GM12878 (cell line): Measurements from ENCODE around the gene C22orf15. TPM values are rescaled to one million over a fixed set of nuclear protein-coding genes. Genes with fewer than 3 reads are reported as not detected.

ENCODE experiments used
- ATAC-seq: fragments of 200-7000 bp; cut with Tn5 transposase; 3 replicates; pipeline ENCODE4 v1.9.1; 2020; ENCODE audit warnings: mild to moderate bottlenecking, moderate library complexity
- BruUV-seq: library from RNA; stranded (reverse); fragments of 400-500 nt; replicated peaks from 2 replicates; lab custom pipeline; 2021; lab: Mats Ljungman, UMichigan
- CTCF ChIA-PET: fragments of 300-600 bp; sonication (Branson Sonifier 250); formaldehyde crosslinking; extraction: SDS; loops from one replicate; lab custom pipeline; 2021; ENCODE audit warnings: inconsistent platforms; lab: Yijun Ruan, JAX
- POLR2A ChIA-PET: fragments of 350-600 bp; formaldehyde crosslinking; extraction: SDS; loops from one replicate; lab custom pipeline; 2021; ENCODE audit warnings: inconsistent platforms; lab: Charles Lee
- RAD21 ChIA-PET: fragments of 300-600 bp; sonication (Branson Sonifier 250); formaldehyde crosslinking; loops from one replicate; lab custom pipeline; 2023; ENCODE audit warnings: antibody characterized with exemption; ENCODE audit not compliant: unreplicated experiment; lab: Charles Lee
- SMC1A ChIA-PET: fragments of 300-600 bp; sonication (Branson Sonifier 250); formaldehyde crosslinking; loops from one replicate; lab custom pipeline; 2023; ENCODE audit not compliant: unreplicated experiment, uncharacterized antibody; lab: Charles Lee
- DNase-seq: peaks from one replicate; pipeline ENCODE4 v3.0.0-alpha.2; 2011; ENCODE audit warnings: low read depth, low spot score
- FAIRE-seq: peaks from 3 replicates; lab custom pipeline; 2011; peaks lifted over from hg19 to GRCh38; lab: Jason Lieb, UNC
- H2AFZ ChIP-seq: 2 replicates; pipeline ENCODE4 v1.6.0; 2011; ENCODE audit warnings: low read depth, low read length, control low read depth; ENCODE audit not compliant: control insufficient read depth
- H3K27ac ChIP-seq: 2 replicates; pipeline ENCODE4 v1.5.1; 2011; ENCODE audit warnings: control low read depth; ENCODE audit not compliant: control insufficient read depth, insufficient read depth
- H3K27me3 ChIP-seq, 2 experiments: replicated peaks in 1 of 2; 2 replicates each; pipeline versions ENCODE4 v1.6.0 to v1.6.1; 2011; ENCODE audit warnings: low read length in 1 of 2; ENCODE audit not compliant: control insufficient read depth in 2 of 2, insufficient read depth in 2 of 2
- H3K36me3 ChIP-seq, 2 experiments: 2 replicates each; pipeline ENCODE4 v1.5.1; 2011; ENCODE audit warnings: low read length in 1 of 2; ENCODE audit not compliant: control insufficient read depth in 2 of 2, insufficient read depth in 2 of 2
- H3K4me1 ChIP-seq: 2 replicates; pipeline ENCODE4 v1.6.1; 2011; ENCODE audit warnings: mild to moderate bottlenecking, low read length, moderate library complexity, mixed read lengths; ENCODE audit not compliant: control insufficient read depth, insufficient read depth
- H3K4me2 ChIP-seq: 2 replicates; pipeline ENCODE4 v1.6.0; 2011; ENCODE audit warnings: control low read depth; ENCODE audit not compliant: control insufficient read depth, insufficient read depth
- H3K4me3 ChIP-seq: fragments of 200-600 bp; sonication (generic); 2 replicates; pipeline ENCODE4 v1.5.1; 2016
- H3K79me2 ChIP-seq: 2 replicates; pipeline ENCODE4 v1.6.0; 2011; ENCODE audit warnings: low read length; ENCODE audit not compliant: control insufficient read depth, insufficient read depth
- H3K9ac ChIP-seq: 2 replicates; pipeline ENCODE4 v1.8.0; 2011; ENCODE audit warnings: low read length, control low read depth, mixed read lengths; ENCODE audit not compliant: control insufficient read depth, insufficient read depth
- H3K9me3 ChIP-seq: replicated peaks from 3 replicates; pipeline ENCODE4 v1.5.1; 2011; ENCODE audit warnings: mild to moderate bottlenecking, low read length; ENCODE audit not compliant: control insufficient read depth, insufficient read depth
- H4K20me1 ChIP-seq: 2 replicates; pipeline ENCODE4 v1.6.0; 2011; ENCODE audit not compliant: control insufficient read depth, insufficient read depth
- BCL11A ChIP-seq: IDR thresholded peaks from 2 replicates; pipeline ENCODE4 v1.6.1; 2011; ENCODE audit warnings: low read depth, low read length
- BHLHE40 ChIP-seq, 2 experiments: fragments of 450-650 bp in 1 of 2; IDR thresholded peaks; 2 replicates each; pipeline ENCODE4 v1.6.1; 2011 to 2017; ENCODE audit warnings: low read depth in 2 of 2, borderline replicate concordance in 1 of 2, improper control_type of control experiment in 1 of 2, low read length in 1 of 2, mild to moderate bottlenecking in 1 of 2
- HCFC1 ChIP-seq: fragments of 150-350 bp; IDR thresholded peaks from 2 replicates; pipeline ENCODE4 v1.6.1; 2014; ENCODE audit warnings: low read length
- IKZF2 ChIP-seq, 2 experiments: fragments of 450-650 bp; IDR thresholded peaks; 2 replicates each; pipeline ENCODE4 v1.6.1; 2017; ENCODE audit warnings: mild to moderate bottlenecking in 2 of 2, moderate library complexity in 2 of 2
- MEF2B ChIP-seq: fragments of 450-650 bp; IDR thresholded peaks from 2 replicates; pipeline ENCODE4 v1.6.1; 2018; ENCODE audit warnings: mild to moderate bottlenecking, moderate library complexity; ENCODE audit not compliant: partially characterized antibody, poor library complexity, severe bottlenecking
- MYB ChIP-seq: fragments of 150-350 bp; IDR thresholded peaks from 2 replicates; pipeline ENCODE4 v1.6.1; 2014; ENCODE audit warnings: mild to moderate bottlenecking, low read depth, low read length, borderline replicate concordance
- NR2C1 ChIP-seq: fragments of 450-650 bp; IDR thresholded peaks from 2 replicates; pipeline ENCODE4 v1.6.1; 2017; ENCODE audit warnings: antibody characterized with exemption, mild to moderate bottlenecking, moderate library complexity
- PAX8 ChIP-seq: fragments of 450-650 bp; IDR thresholded peaks from 2 replicates; pipeline ENCODE4 v1.6.1; 2017; ENCODE audit warnings: mild to moderate bottlenecking, moderate library complexity
- POLR2AphosphoS5 ChIP-seq: IDR thresholded peaks from 2 replicates; pipeline ENCODE4 v1.6.1; 2011; ENCODE audit warnings: mild to moderate bottlenecking, low read length, inconsistent platforms
- RAD21 ChIP-seq: IDR thresholded peaks from 2 replicates; pipeline ENCODE4 v1.6.1; 2011; ENCODE audit warnings: mild to moderate bottlenecking, low read depth, low read length, moderate library complexity; ENCODE audit not compliant: insufficient read depth
- RCOR1 ChIP-seq: conservative IDR thresholded peaks from 2 replicates; pipeline ENCODE4 v1.6.1; 2012; ENCODE audit warnings: low read depth, low read length, improper control_type of control experiment
- RFX5 ChIP-seq: IDR thresholded peaks from 2 replicates; pipeline ENCODE4 v1.6.1; 2011; ENCODE audit warnings: low read depth, low read length, improper control_type of control experiment
- SMAD5 ChIP-seq: IDR thresholded peaks from 2 replicates; pipeline ENCODE4 v1.6.1; 2016; ENCODE audit warnings: antibody characterized with exemption, low read depth
- SMARCA5 ChIP-seq: fragments of 450-650 bp; IDR thresholded peaks from 2 replicates; pipeline ENCODE4 v1.6.1; 2017; ENCODE audit warnings: mild to moderate bottlenecking
- SREBF1 ChIP-seq: IDR thresholded peaks from 2 replicates; pipeline ENCODE4 v1.6.1; 2012; ENCODE audit warnings: mild to moderate bottlenecking, low read length
- WRNIP1 ChIP-seq: IDR thresholded peaks from 2 replicates; pipeline ENCODE4 v1.6.1; 2011; ENCODE audit warnings: low read depth, low read length, improper control_type of control experiment, borderline replicate concordance
- YY1 ChIP-seq: IDR thresholded peaks from 2 replicates; pipeline ENCODE4 v1.6.1; 2011; ENCODE audit warnings: low read depth, mild to moderate bottlenecking, low read length
- WGBS: methylation state at CpG from one replicate; pipeline ENCODE4 v1.1.6; 2016; ENCODE audit warnings: low lambda C conversion rate; ENCODE audit not compliant: insufficient replicate concordance, insufficient coverage; ENCODE audit errors: missing lambda C conversion rate; 5-methylcytosine and 5-hydroxymethylcytosine counted together
- in situ Hi-C: fragments of 300-500 bp; cut with MboI; formaldehyde crosslinking; loops from 9 replicates; pipeline ENCODE4 v1.14.3; 2018; ENCODE audit warnings: mixed read lengths
- intact Hi-C: fragments of 100-400 bp; cut with micrococcal nuclease; formaldehyde crosslinking; loops from one replicate; pipeline ENCODE4 v1.14.2; 2022; ENCODE audit not compliant: unreplicated experiment
- polyA plus RNA-seq, 11 experiments: library from polyadenylated mRNA; depleted of rRNA in 4 of 11; unstranded in 6 of 11; stranded (reverse) in 5 of 11; fragments of >200 nt; fragmentation: Nextera tagmentation in 4 of 11; fragmentation: Illumina TruSeq in 1 of 11; extraction: Ambion mirVana in 4 of 11; extraction: Trizol in 1 of 11; gene quantifications; 1 replicate in 1 of 11; 2 replicates in 10 of 11; pipeline versions ENCODE4 v1.2.1 to v1.2.3, GENCODE V29; 2011 to 2016; ENCODE audit warnings: inconsistent platforms in 2 of 11, missing spikeins in 2 of 11, low read depth in 1 of 11
- total RNA-seq, 4 experiments: library from RNA; depleted of rRNA in 3 of 4; stranded (reverse); fragments of >200 nt in 3 of 4; fragmentation: Illumina TruSeq in 1 of 4; extraction: Trizol in 1 of 4; gene quantifications; 2 replicates each; pipeline versions ENCODE4 v1.2.1 to v1.2.3, GENCODE V29; 2013 to 2021
- TF ChIP-seq, protein P1 (sequence below): fragments of 450-650 bp; IDR thresholded peaks from 2 replicates; pipeline ENCODE4 v1.6.1; 2017; ENCODE audit warnings: mild to moderate bottlenecking, moderate library complexity
- TF ChIP-seq, protein P2 (sequence below): fragments of 450-650 bp; IDR thresholded peaks from 2 replicates; pipeline ENCODE4 v1.6.1; 2016; ENCODE audit warnings: mild to moderate bottlenecking

Gene C22orf15
- total and polyA plus RNA-seq, 10 of the 15 experiments (the other 5 are each of a cell fraction or from before 2014, with no cell fraction given), result 0.05 to 0.47 (median 0.13) TPM; not detected in 3

DNA sequence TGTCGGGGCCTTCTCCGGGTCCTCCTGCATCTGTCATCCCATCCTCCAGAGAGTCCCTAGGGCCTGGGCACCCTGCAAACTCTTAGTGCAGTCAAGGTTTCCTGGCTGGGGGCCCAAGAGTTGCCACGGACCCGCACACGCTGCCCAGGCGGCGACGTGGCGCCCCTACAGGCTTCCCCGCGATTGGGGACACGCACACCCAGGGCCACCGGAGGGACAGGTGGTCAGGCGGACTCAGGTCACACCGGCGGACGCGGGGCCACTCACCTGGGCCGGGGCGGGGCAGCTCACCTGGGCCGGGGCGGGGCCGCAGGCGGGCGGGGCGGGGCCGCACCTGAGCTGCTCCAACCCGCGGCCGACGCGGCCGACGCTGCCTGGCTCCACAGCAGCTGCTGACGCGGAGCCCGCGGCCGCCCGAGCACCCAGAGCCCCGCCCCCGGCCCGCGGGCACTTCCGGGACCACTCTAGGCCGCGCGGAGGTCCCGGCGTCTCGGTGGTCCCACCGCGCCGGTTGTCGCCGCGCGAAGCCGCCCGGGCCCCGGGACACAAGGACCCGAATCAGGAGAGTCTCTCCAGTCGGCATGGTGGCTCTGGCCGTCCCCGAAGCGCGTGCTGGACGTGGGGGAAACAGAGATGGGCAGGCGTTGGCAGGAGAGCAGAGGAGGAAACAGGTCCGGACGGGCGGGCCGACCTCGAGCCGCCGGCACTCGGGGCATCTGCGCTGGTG lies 11.9 kb upstream of the C22orf15 start, which contains the start of gene ZNF70:
ZNF70 (minus strand) TSS at position 399 of the 727 bp plus-strand sequence. CDS start 5,972 bp downstream, outside the sequence.
- Histone ChIP-seq H3K36me3 (no peaks in the 10 kb centered on the region), H3K27ac (peak within 1 kb of the TSS; percentile 88), H3K27me3 (no peaks in the 10 kb centered on the region), H2AFZ (peak within 1 kb of the TSS; percentile 94), H4K20me1 (no peaks in the 10 kb centered on the region), H3K4me2 (peak within 1 kb of the TSS; percentile 99), H3K4me3 (peak within 1 kb of the TSS; percentile 85), H3K9ac (peak within 1 kb of the TSS; percentile 88), H3K4me1 (peaks cover 30% of the 10 kb centered on the region), H3K79me2 (no peaks in the 10 kb centered on the region), H3K9me3 (no peaks in the 10 kb centered on the region)
- ChIA-PET SMC1A (interaction anchor here (0.7 kb wide), 1 partner anchor 97 kb away, joined by 3 read pairs; no protein-coding TSS in a partner anchor), RAD21 (interaction anchor here (0.6 to 1.4 kb wide), 4 partner anchors 13 to 37 kb away, joined by 4 to 7 read pairs (median 4); no protein-coding TSS in a partner anchor), CTCF (interaction anchor here (0.8 to 1.2 kb wide), 2 partner anchors 32 to 55 kb away, joined by 3 read pairs; no protein-coding TSS in a partner anchor), POLR2A (interaction anchor here (1.6 kb wide), 1 partner anchor 34 kb away, joined by 12 read pairs; no protein-coding TSS in a partner anchor)
- ATAC-seq (peak; percentile 96), FAIRE-seq (no peak), DNase-seq (no peak)
- BruUV-seq, result no TSS peak
- WGBS, result under 1% methylated on average over 54 of the region's 78 CpGs
- in situ Hi-C loops, result no loop called here
- intact Hi-C loops, result loop anchor here (2.0 kb wide), 1 partner anchor 16 kb away; the partner anchor contains the start of gene CHCHD10
- TF ChIP-seq, protein P1, sequence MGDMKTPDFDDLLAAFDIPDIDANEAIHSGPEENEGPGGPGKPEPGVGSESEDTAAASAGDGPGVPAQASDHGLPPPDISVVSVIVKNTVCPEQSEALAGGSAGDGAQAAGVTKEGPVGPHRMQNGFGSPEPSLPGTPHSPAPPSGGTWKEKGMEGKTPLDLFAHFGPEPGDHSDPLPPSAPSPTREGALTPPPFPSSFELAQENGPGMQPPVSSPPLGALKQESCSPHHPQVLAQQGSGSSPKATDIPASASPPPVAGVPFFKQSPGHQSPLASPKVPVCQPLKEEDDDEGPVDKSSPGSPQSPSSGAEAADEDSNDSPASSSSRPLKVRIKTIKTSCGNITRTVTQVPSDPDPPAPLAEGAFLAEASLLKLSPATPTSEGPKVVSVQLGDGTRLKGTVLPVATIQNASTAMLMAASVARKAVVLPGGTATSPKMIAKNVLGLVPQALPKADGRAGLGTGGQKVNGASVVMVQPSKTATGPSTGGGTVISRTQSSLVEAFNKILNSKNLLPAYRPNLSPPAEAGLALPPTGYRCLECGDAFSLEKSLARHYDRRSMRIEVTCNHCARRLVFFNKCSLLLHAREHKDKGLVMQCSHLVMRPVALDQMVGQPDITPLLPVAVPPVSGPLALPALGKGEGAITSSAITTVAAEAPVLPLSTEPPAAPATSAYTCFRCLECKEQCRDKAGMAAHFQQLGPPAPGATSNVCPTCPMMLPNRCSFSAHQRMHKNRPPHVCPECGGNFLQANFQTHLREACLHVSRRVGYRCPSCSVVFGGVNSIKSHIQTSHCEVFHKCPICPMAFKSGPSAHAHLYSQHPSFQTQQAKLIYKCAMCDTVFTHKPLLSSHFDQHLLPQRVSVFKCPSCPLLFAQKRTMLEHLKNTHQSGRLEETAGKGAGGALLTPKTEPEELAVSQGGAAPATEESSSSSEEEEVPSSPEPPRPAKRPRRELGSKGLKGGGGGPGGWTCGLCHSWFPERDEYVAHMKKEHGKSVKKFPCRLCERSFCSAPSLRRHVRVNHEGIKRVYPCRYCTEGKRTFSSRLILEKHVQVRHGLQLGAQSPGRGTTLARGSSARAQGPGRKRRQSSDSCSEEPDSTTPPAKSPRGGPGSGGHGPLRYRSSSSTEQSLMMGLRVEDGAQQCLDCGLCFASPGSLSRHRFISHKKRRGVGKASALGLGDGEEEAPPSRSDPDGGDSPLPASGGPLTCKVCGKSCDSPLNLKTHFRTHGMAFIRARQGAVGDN, result peak; percentile 49; the same call in 1 of the 2 replicates
- TF ChIP-seq WRNIP1, result no peak
- no peak for TF ChIP-seq RCOR1
- peak; percentile 55; the same call in 1 of the 2 replicates for TF ChIP-seq POLR2AphosphoS5
- TF ChIP-seq IKZF2 (IDR thresholded peaks at IDR 0.05), result 0 out of 4 replicates have a peak, but pooled peaks of 1 of the 2 experiments have one; percentile 7
- TF ChIP-seq MEF2B, result no peak
- TF ChIP-seq BCL11A, result no peak
- TF ChIP-seq SREBF1, result no peak
- TF ChIP-seq, protein P2, sequence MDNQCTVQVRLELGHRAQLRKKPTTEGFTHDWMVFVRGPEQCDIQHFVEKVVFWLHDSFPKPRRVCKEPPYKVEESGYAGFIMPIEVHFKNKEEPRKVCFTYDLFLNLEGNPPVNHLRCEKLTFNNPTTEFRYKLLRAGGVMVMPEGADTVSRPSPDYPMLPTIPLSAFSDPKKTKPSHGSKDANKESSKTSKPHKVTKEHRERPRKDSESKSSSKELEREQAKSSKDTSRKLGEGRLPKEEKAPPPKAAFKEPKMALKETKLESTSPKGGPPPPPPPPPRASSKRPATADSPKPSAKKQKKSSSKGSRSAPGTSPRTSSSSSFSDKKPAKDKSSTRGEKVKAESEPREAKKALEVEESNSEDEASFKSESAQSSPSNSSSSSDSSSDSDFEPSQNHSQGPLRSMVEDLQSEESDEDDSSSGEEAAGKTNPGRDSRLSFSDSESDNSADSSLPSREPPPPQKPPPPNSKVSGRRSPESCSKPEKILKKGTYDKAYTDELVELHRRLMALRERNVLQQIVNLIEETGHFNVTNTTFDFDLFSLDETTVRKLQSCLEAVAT, result no peak
- TF ChIP-seq HCFC1, result peak; percentile 52
- peak; percentile 41 for TF ChIP-seq SMAD5
- TF ChIP-seq BHLHE40 (IDR thresholded peaks at IDR 0.05; ENCODE audit: borderline replicate concordance in 1 of 2, low read depth in 2 of 2, low read length in 1 of 2), result peak; percentile 26 to 75; a peak in 3 of 4 replicates
- no peak; the same call in 1 of the 2 replicates for TF ChIP-seq YY1
- TF ChIP-seq MYB, result no peak
- TF ChIP-seq PAX8, result no peak
- 0 out of 2 replicates have a peak, but pooled peaks have one; percentile 10 for TF ChIP-seq SMARCA5
- peak; percentile 18; the same call in 1 of the 2 replicates for TF ChIP-seq RAD21
- peak; percentile 88 for TF ChIP-seq RFX5
- TF ChIP-seq NR2C1, result peak; percentile 40; the same call in 1 of the 2 replicates
